GM20000 (cell line): ENCODE measurements around the gene RNU4-1.

Experiments used
- DNase-seq: peaks from one replicate; pipeline ENCODE4 v3.0.0; 2012; ENCODE audit warnings: low spot score
- CTCF ChIP-seq: IDR thresholded peaks from 2 replicates; pipeline ENCODE4 v1.5.1; 2012; ENCODE audit warnings: mild to moderate bottlenecking, control low read depth; ENCODE audit errors: extremely low read depth, missing control alignments

RNU4-1 gene

GRCh38 chr12:120266180-120266870 lies 26.7 kb downstream of the RNU4-1 start:
- TF ChIP-seq CTCF: no peak

GRCh38 chr12:120265473-120266179 lies 27.4 kb downstream of the RNU4-1 start, which contains the start of gene PXN:
Gene PXN (minus strand): TSS chr12:120265730. CDS start chr12:120265629, 101 bp downstream.
- TF ChIP-seq CTCF: peak; percentile 62
- peak; percentile 98 for DNase-seq

More at GRCh38 chr12:120266180-120266870, 26.7 kb downstream of the RNU4-1 start:
- no peak for DNase-seq

- no peak for DNase-seq
These were observed 28.0 kb downstream of the RNU4-1 start for GRCh38 chr12:120264904-120265472.

GRCh38 chr12:120264086-120264903 lies 28.7 kb downstream of the RNU4-1 start:
- TF ChIP-seq CTCF: no peak
- DNase-seq: no peak

More at GRCh38 chr12:120264904-120265472, 28.0 kb downstream of the RNU4-1 start:
- TF ChIP-seq CTCF: no peak

- no peak for DNase-seq
- TF ChIP-seq CTCF: no peak
These were observed 29.3 kb downstream of the RNU4-1 start for GRCh38 chr12:120263748-120264085.

GRCh38 chr12:120262852-120263747 lies 29.9 kb downstream of the RNU4-1 start:
- no peak for DNase-seq
- no peak for TF ChIP-seq CTCF
